OCI-LY3 (cell line): ENCODE data around the gene CLMP.
"Not testable (repeated sequence)": the region's sequence is repeated elsewhere in the genome, so short reads cannot be mapped to it uniquely, and the experiment has no call there.

Source experiments
- H2AFZ ChIP-seq: fragments of 200-600, 300-600 bp; shearing (Covaris generic); 2 replicates; pipeline ENCODE4 v1.6.0; 2014; ENCODE audit warnings: antibody characterized with exemption, low read depth, low read length
- H3K27ac ChIP-seq: fragments of 200-600, 300-600 bp; sonication (generic); 2 replicates; pipeline ENCODE4 v1.5.1; 2014; ENCODE audit warnings: mild to moderate bottlenecking, low read length, moderate library complexity, mixed read lengths
- H3K27me3 ChIP-seq: fragments of 200-600, 300-600 bp; sonication (generic); 2 replicates; pipeline ENCODE4 v1.6.1; 2014; ENCODE audit warnings: low read depth, low read length, mixed read lengths
- H3K36me3 ChIP-seq: fragments of 200-600, 300-600 bp; sonication (generic); replicated peaks from 2 replicates; pipeline ENCODE3; 2014; ENCODE audit warnings: low read depth, low read length, mixed read lengths
- H3K4me1 ChIP-seq: fragments of 300-600, 200-600 bp; sonication (generic); 2 replicates; pipeline ENCODE4 v1.6.1; 2014; ENCODE audit warnings: low read length, mixed read lengths
- H3K4me2 ChIP-seq: fragments of 200-600, 300-600 bp; sonication (generic); 2 replicates; pipeline ENCODE4 v1.6.1; 2014; ENCODE audit warnings: low read length, mixed read lengths
- H3K4me3 ChIP-seq: fragments of 300-600, 200-600 bp; sonication (generic); 2 replicates; pipeline ENCODE4 v1.5.1; 2014; ENCODE audit warnings: antibody characterized with exemption, mild to moderate bottlenecking, low read length, moderate library complexity
- H3K79me2 ChIP-seq: fragments of 300-600, 200-600 bp; shearing (Covaris generic); 2 replicates; pipeline ENCODE4 v1.6.1; 2014; ENCODE audit warnings: mild to moderate bottlenecking, low read length, mixed read lengths
- H3K9ac ChIP-seq: fragments of 300-600, 200-600 bp; shearing (Covaris generic); 2 replicates; pipeline ENCODE4 v1.6.0; 2014; ENCODE audit warnings: mild to moderate bottlenecking, low read length, moderate library complexity
- H3K9me3 ChIP-seq: fragments of 200-600, 300-600 bp; shearing (Covaris generic); 2 replicates; pipeline ENCODE4 v1.6.1; 2014; ENCODE audit warnings: low read length, mixed read lengths; ENCODE audit not compliant: insufficient read depth
- H4K20me1 ChIP-seq: fragments of 200-600, 300-600 bp; sonication (generic); 2 replicates; pipeline ENCODE4 v1.6.1; 2016; ENCODE audit warnings: low read length, mixed read lengths; ENCODE audit not compliant: insufficient read depth
- CTCF ChIP-seq: fragments of 200-600, 300-600 bp; sonication (generic); IDR thresholded peaks from 2 replicates; pipeline ENCODE4 v1.5.1; 2014; ENCODE audit warnings: antibody characterized with exemption, low read length, low read depth
- EZH2phosphoT487 ChIP-seq: fragments of 200-600 bp; shearing (Covaris generic); IDR thresholded peaks from 2 replicates; pipeline ENCODE4 v1.6.1; 2018; ENCODE audit warnings: antibody characterized with exemption, mixed run types, low read depth

The CLMP gene

GRCh38 chr11:123093739-123094138 lies 101.3 kb downstream of the CLMP start:
- no peaks in the 10 kb centered on the region for H3K4me1 ChIP-seq
- no peak for TF ChIP-seq CTCF
- TF ChIP-seq EZH2phosphoT487: no peak
- no peaks in the 10 kb centered on the region for H3K79me2 ChIP-seq
- no peak overlapping the region for H3K27ac ChIP-seq
- H3K4me3 ChIP-seq: no peak overlapping the region
- H2AFZ ChIP-seq: no peak overlapping the region
- no peaks in the 10 kb centered on the region for H3K36me3 ChIP-seq
- no peak overlapping the region for H3K9ac ChIP-seq
- no peak overlapping the region for H3K4me2 ChIP-seq
- H4K20me1 ChIP-seq: no peaks in the 10 kb centered on the region
- no peaks in the 10 kb centered on the region for H3K9me3 ChIP-seq
- H3K27me3 ChIP-seq: peaks cover 9% of the 10 kb centered on the region; the same call in 1 of the 2 replicates

GRCh38 chr11:123091506-123091905 lies 103.5 kb downstream of the CLMP start:
- Histone ChIP-seq H3K4me2 (no peak overlapping the region), H4K20me1 (no peaks in the 10 kb centered on the region), H3K4me3 (no peak overlapping the region), H3K9ac (no peak overlapping the region), H3K36me3 (no peaks in the 10 kb centered on the region), H3K79me2 (no peaks in the 10 kb centered on the region), H3K27ac (no peak overlapping the region), H3K27me3 (0 out of 2 replicates have a peak, but pooled peaks cover 2% of the 10 kb centered on the region), H3K4me1 (no peaks in the 10 kb centered on the region), H3K9me3 (no peaks in the 10 kb centered on the region), H2AFZ (no peak overlapping the region)
- TF ChIP-seq CTCF (no peak), EZH2phosphoT487 (no peak)

- not testable (repeated sequence) for H4K20me1 ChIP-seq, H3K9ac ChIP-seq, H3K4me2 ChIP-seq, H3K27ac ChIP-seq, H3K4me3 ChIP-seq, H2AFZ ChIP-seq, H3K4me1 ChIP-seq, H3K36me3 ChIP-seq, H3K27me3 ChIP-seq, H3K9me3 ChIP-seq, H3K79me2 ChIP-seq
Observed at GRCh38 chr11:123090168-123090567, 104.9 kb downstream of the CLMP start.

- not testable (repeated sequence) for H3K9me3 ChIP-seq, H4K20me1 ChIP-seq, H3K27me3 ChIP-seq, H3K4me3 ChIP-seq, H3K27ac ChIP-seq, H3K4me2 ChIP-seq, H3K9ac ChIP-seq, H2AFZ ChIP-seq, H3K79me2 ChIP-seq, H3K4me1 ChIP-seq, H3K36me3 ChIP-seq
Observed at GRCh38 chr11:123088896-123089295, 106.2 kb downstream of the CLMP start.

- not testable (repeated sequence) for H3K4me2 ChIP-seq, H3K36me3 ChIP-seq, H3K4me3 ChIP-seq, H3K79me2 ChIP-seq, H3K9me3 ChIP-seq, H3K9ac ChIP-seq, H3K27ac ChIP-seq, H3K4me1 ChIP-seq, H4K20me1 ChIP-seq, H2AFZ ChIP-seq
- H3K27me3 ChIP-seq: peaks cover 10% of the 10 kb centered on the region; the same call in 1 of the 2 replicates
Observed at GRCh38 chr11:123087657-123088056, 107.4 kb downstream of the CLMP start.
